ENCODE measurements around the gene SUSD1. TPM values are rescaled to one million over a fixed set of nuclear protein-coding genes. Genes with fewer than 3 reads are reported as not detected.
A peak's percentile ranks its signal among the peaks of the same experiment; 100 is the strongest.

The SUSD1 gene
- total RNA-seq, 1 donor from 2014 or later = 41.1 TPM

DNA sequence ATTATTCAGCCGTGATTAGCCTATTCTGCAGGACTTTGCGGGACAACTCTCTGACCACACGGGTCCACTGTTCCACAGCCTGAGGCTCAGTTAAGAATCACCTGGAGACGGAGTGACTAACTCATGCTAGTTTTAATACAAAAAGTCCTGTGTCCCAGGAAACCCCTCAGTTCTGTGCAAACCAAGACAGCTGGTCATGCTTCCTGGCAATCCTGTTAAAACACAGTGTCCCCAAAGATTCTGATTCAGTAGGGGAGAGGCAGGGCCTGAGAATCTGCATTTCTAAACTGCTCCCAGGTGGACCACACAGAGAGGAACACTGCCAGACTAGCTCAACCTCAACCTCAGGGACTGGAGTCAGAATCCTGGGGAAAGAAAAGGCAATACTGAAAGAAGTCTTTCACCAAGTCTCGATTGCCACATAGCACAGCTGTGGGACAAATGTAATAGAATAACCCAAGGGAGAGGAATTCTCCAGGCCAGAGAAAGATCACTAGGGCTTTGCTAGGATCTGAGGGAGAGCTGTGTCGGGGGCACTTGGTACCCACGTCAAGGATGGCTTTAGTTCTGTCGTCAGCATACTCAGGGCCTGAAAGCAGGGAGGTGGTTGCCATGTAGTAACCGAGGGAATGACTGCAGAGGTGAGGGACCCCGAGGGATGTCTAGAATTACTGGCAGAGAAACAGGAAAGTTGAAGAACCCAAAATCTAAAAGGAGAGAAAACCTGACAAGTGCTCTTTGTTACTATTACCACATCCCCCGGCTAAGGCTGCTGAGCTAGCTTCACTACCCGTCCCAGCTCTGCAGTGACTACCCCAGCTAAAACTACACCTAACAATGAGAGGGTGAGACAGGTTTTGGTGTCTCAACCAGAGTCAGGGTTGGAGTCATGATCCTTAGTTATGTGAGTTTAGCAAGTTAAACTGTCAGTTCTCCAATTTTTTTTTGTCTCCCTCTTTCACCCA lies 8.6 kb downstream of the SUSD1 start:
- Mint-ChIP-seq H3K36me3 (ENCODE audit: insufficient read depth) (peaks cover 2% of the 10 kb centered on the region), H3K9me3 (ENCODE audit: low read depth) (no peaks in the 10 kb centered on the region), H3K27ac (no peak overlapping the region), H3K27me3 (no peaks in the 10 kb centered on the region), H3K4me3 (ENCODE audit: low read depth) (no peak overlapping the region), H3K4me1 (ENCODE audit: low read depth) (peaks cover 30% of the 10 kb centered on the region)
- TF ChIP-seq, protein P1, sequence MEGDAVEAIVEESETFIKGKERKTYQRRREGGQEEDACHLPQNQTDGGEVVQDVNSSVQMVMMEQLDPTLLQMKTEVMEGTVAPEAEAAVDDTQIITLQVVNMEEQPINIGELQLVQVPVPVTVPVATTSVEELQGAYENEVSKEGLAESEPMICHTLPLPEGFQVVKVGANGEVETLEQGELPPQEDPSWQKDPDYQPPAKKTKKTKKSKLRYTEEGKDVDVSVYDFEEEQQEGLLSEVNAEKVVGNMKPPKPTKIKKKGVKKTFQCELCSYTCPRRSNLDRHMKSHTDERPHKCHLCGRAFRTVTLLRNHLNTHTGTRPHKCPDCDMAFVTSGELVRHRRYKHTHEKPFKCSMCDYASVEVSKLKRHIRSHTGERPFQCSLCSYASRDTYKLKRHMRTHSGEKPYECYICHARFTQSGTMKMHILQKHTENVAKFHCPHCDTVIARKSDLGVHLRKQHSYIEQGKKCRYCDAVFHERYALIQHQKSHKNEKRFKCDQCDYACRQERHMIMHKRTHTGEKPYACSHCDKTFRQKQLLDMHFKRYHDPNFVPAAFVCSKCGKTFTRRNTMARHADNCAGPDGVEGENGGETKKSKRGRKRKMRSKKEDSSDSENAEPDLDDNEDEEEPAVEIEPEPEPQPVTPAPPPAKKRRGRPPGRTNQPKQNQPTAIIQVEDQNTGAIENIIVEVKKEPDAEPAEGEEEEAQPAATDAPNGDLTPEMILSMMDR (IDR thresholded peaks at IDR 0.05; ENCODE audit: unreplicated experiment) = peak; percentile 19
- no peak for DNase-seq (ENCODE audit: low spot score, unreplicated experiment)

DNA sequence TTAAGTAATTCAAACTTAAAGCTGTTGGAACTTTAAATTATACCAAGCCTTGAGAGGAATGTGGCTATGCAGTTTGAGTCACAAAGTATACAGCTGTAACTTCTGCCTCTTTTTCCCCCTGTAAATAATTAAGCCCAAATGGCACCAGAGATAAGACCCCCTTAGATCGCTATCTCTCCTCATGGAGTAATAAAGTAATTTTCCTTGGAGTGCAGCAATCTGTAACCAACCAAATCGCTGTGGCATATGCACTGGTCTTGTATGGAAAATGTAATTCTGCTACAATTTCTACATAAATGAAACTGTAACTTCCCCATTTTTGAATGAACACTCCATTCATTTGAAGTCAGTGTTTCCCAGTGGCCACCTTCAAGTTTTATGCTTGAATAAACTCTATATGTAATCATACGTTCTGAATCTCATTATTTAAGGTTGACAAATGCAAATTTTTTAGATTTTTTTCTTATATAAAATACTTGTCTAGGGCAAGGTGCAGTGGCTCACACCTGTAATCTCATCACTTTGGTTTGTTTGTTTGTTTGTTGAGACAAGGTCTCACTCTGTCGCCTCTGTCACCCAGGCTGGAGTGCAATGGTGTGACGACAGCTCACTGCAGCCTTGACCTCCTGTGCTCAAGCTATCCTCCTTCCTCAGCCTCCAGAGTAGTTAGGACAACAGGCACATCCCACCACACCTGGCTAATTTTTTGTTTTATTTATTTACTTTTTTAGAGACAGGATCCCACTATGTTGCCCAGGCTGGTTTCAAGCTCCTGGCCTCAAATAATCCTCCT lies 12.3 kb downstream of the SUSD1 start:
- Mint-ChIP-seq H3K27ac (no peak overlapping the region), H3K27me3 (no peaks in the 10 kb centered on the region), H3K9me3 (ENCODE audit: low read depth) (no peaks in the 10 kb centered on the region), H3K4me1 (ENCODE audit: low read depth) (peaks cover 8% of the 10 kb centered on the region), H3K36me3 (ENCODE audit: insufficient read depth) (peaks cover 1% of the 10 kb centered on the region), H3K4me3 (ENCODE audit: low read depth) (no peak overlapping the region)
- no peak for DNase-seq (ENCODE audit: low spot score, unreplicated experiment)
- TF ChIP-seq, protein P1 (IDR thresholded peaks at IDR 0.05; ENCODE audit: unreplicated experiment) = no peak

DNA sequence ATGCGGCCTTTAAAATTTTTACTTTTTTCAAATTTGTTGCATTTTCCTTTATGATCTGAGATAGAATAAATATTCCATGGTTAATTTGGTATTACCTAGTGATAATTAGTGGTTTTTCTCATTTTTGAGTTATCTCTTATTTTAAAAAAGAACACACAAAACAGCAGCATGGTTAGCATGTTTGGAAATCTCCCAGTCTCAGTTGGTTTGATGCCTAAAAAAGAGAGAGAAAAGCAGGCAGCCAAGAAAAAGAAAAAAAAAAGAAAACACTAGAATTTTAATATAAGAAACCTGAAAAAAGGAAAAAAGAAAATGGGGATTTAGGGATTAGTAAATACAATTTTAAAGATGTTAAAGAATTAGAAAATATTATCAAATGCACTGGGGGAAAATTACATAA lies 15.3 kb downstream of the SUSD1 start:
- Mint-ChIP-seq H3K4me1 (ENCODE audit: low read depth) (peaks cover 6% of the 10 kb centered on the region), H3K9me3 (ENCODE audit: low read depth) (no peaks in the 10 kb centered on the region), H3K4me3 (ENCODE audit: low read depth) (no peak overlapping the region), H3K36me3 (ENCODE audit: insufficient read depth) (peaks cover 8% of the 10 kb centered on the region), H3K27me3 (no peaks in the 10 kb centered on the region), H3K27ac (no peak overlapping the region)
- DNase-seq (ENCODE audit: low spot score, unreplicated experiment) = no peak
- TF ChIP-seq, protein P1 (IDR thresholded peaks at IDR 0.05; ENCODE audit: unreplicated experiment) = no peak

DNA sequence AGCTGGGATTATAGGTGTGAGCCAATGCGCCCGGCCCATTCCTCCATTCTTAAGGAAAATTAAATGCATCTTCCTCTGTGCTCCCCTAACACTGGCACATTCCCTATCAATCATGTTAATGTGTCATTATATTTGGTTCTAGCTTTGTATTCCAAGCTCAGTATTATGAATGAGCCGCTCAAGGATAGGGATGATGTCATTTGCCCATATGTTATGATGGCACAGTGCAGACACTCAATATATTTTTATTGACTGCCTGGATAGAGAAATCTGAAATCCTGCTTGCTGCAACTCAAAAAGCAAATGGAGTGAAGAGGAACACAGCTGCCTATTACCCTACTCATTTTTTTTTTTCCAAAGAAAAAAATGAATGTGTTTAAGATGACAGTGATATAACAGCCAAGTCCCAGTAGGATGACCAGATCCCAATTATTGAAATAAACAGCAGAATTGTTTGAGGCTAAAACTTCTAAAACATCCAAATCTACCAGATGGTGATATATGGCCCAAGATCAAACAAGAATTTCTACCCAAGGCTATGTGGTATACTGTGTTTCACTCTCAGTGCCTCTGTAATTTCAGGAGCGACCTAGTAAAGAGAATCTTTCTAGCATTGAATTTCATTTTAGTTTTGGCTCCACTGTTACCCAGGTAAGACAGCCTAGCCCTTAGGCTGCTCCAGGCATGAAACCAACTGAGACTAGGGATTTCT lies 16.3 kb downstream of the SUSD1 start:
- no peak for DNase-seq (ENCODE audit: low spot score, unreplicated experiment)
- no peaks in the 10 kb centered on the region for H3K27me3 Mint-ChIP-seq
- H3K27ac Mint-ChIP-seq = no peak overlapping the region
- peaks cover 8% of the 10 kb centered on the region for H3K36me3 Mint-ChIP-seq (ENCODE audit: insufficient read depth)
- TF ChIP-seq, protein P1 (IDR thresholded peaks at IDR 0.05; ENCODE audit: unreplicated experiment) = no peak
- H3K9me3 Mint-ChIP-seq (ENCODE audit: low read depth) = no peaks in the 10 kb centered on the region
- peaks cover 6% of the 10 kb centered on the region for H3K4me1 Mint-ChIP-seq (ENCODE audit: low read depth)
- no peak overlapping the region for H3K4me3 Mint-ChIP-seq (ENCODE audit: low read depth)

DNA sequence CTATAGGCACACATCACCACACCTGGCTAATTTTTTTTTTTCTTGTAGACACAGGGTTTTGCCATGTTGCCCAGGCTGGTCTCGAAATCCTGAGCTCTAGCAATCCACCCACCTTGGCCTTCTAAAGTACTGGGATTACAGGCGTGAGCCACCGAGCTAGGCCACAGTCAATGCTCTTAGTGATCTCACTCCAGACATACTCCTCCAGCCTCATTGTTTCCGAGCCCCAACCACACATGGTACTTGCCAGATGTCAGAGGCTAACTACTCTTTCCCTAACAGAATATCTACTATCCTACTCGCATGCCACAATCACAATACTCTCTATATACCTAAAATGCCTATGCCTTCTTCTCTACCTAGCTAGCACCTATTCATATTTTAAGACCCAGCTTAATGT lies 17.1 kb downstream of the SUSD1 start:
- DNase-seq (ENCODE audit: low spot score, unreplicated experiment) = no peak
- TF ChIP-seq, protein P1 (IDR thresholded peaks at IDR 0.05; ENCODE audit: unreplicated experiment) = no peak
- Mint-ChIP-seq H3K27me3 (no peaks in the 10 kb centered on the region), H3K4me1 (ENCODE audit: low read depth) (peaks cover 6% of the 10 kb centered on the region), H3K36me3 (ENCODE audit: insufficient read depth) (peaks cover 8% of the 10 kb centered on the region), H3K4me3 (ENCODE audit: low read depth) (no peak overlapping the region), H3K27ac (no peak overlapping the region), H3K9me3 (ENCODE audit: low read depth) (no peaks in the 10 kb centered on the region)

All from progenitor cell of endocrine pancreas (in vitro differentiated cells).